ENCODE measurements around the gene CFTR. TPM values are rescaled to one million over a fixed set of nuclear protein-coding genes. Genes with fewer than 3 reads are reported as not detected.

The CFTR gene
- total and polyA plus RNA-seq, 2 of the 8 experiments (the other 6 are each of a cell fraction or from before 2014, with no cell fraction given) = 1.2 to 1.6 TPM

- TF ChIP-seq CHD7 (IDR thresholded peaks at IDR 0.05; ENCODE audit: insufficient replicate concordance, low read length) = no peak
- TF ChIP-seq MAX (IDR thresholded peaks at IDR 0.05) = no peak
- TF ChIP-seq EZH2 (IDR thresholded peaks at IDR 0.05; ENCODE audit: low read depth, low read length, severe bottlenecking) = no peak
- no peak for TF ChIP-seq ATF3 (IDR thresholded peaks at IDR 0.05; ENCODE audit: insufficient read depth, low read depth, low read length)
- no peak for TF ChIP-seq POLR2AphosphoS5 (IDR thresholded peaks at IDR 0.05; ENCODE audit: low read depth, low read length)
- no peak for TF ChIP-seq SP1 (IDR thresholded peaks at IDR 0.05; ENCODE audit: low read depth, low read length)
- no peak for TF ChIP-seq HDAC6 (IDR thresholded peaks at IDR 0.05; ENCODE audit: low read depth, low read length)
- TF ChIP-seq CREB1 (IDR thresholded peaks at IDR 0.05) = no peak
- TF ChIP-seq JUND (IDR thresholded peaks at IDR 0.05; ENCODE audit: low read length) = no peak
- no peak for TF ChIP-seq E2F6 (IDR thresholded peaks at IDR 0.05)
Measured at GRCh38 chr7:117685795-117686194, 206.0 kb downstream of the CFTR start (continued).
